GM23338 (cell line): ENCODE measurements around the gene NRP1. TPM values are rescaled to one million over a fixed set of nuclear protein-coding genes. Genes with fewer than 3 reads are reported as not detected.

Experiments
- ATAC-seq: fragments of 200-7000 bp; cut with Tn5 transposase; 3 replicates; pipeline ENCODE4 v1.9.1; 2020
- DNase-seq: peaks from one replicate; pipeline ENCODE4 v3.0.0-alpha.2; 2015; ENCODE audit warnings: low spot score
- H2AFZ ChIP-seq: fragments of 200-600 bp; sonication (generic); 2 replicates; pipeline ENCODE4 v1.8.0; 2016; ENCODE audit warnings: antibody characterized with exemption, mild to moderate bottlenecking, moderate library complexity
- H3F3A ChIP-seq: fragments of 200-600 bp; sonication (generic); replicated peaks from 2 replicates; pipeline ENCODE4 v1.8.0; 2017; ENCODE audit warnings: antibody characterized with exemption, mixed run types, low read depth
- H3K27ac ChIP-seq: fragments of 200-600 bp; sonication (generic); 2 replicates; pipeline ENCODE4 v1.6.1; 2016; ENCODE audit warnings: low read depth
- H3K27me3 ChIP-seq: fragments of 200-600 bp; sonication (generic); 2 replicates; pipeline ENCODE4 v1.8.0; 2016; ENCODE audit warnings: mild to moderate bottlenecking, mixed run types, moderate library complexity; ENCODE audit not compliant: insufficient read depth
- H3K36me3 ChIP-seq: fragments of 200-600 bp; sonication (generic); 2 replicates; pipeline ENCODE4 v1.8.0; 2016; ENCODE audit warnings: mild to moderate bottlenecking; ENCODE audit not compliant: insufficient read depth
- H3K4me1 ChIP-seq: fragments of 200-600 bp; sonication (generic); 2 replicates; pipeline ENCODE4 v1.8.0; 2016; ENCODE audit warnings: mild to moderate bottlenecking, moderate library complexity; ENCODE audit not compliant: insufficient read depth
- H3K4me2 ChIP-seq: fragments of 200-600 bp; sonication (generic); 2 replicates; pipeline ENCODE4 v1.7.1; 2017; ENCODE audit warnings: mixed run types
- H3K4me3 ChIP-seq: fragments of 200-600 bp; sonication (generic); 2 replicates; pipeline ENCODE4 v1.6.1; 2016; ENCODE audit warnings: mixed run types
- H3K79me2 ChIP-seq: fragments of 200-600 bp; sonication (generic); replicated peaks from 2 replicates; pipeline ENCODE4 v1.8.0; 2017; ENCODE audit warnings: mild to moderate bottlenecking; ENCODE audit not compliant: insufficient read depth
- H3K9me2 ChIP-seq: fragments of 200-600 bp; sonication (generic); 2 replicates; pipeline ENCODE4 v1.8.0; 2017; ENCODE audit not compliant: insufficient read depth
- H4K20me1 ChIP-seq: fragments of 200-600 bp; sonication (generic); replicated peaks from 2 replicates; pipeline ENCODE4 v1.8.0; 2017; ENCODE audit warnings: mild to moderate bottlenecking; ENCODE audit not compliant: insufficient read depth
- H3K27ac Mint-ChIP-seq: 2 replicates; pipeline ENCODE4 v1.8.0; 2020; ENCODE audit warnings: inconsistent platforms, mild to moderate bottlenecking, moderate library complexity, mixed read lengths
- H3K27me3 Mint-ChIP-seq: 3 replicates; pipeline ENCODE4 v1.8.0; 2022; ENCODE audit warnings: low read depth, mild to moderate bottlenecking, moderate library complexity, mixed read lengths, inconsistent platforms; ENCODE audit not compliant: insufficient read depth, poor library complexity
- H3K36me3 Mint-ChIP-seq: 3 replicates; pipeline ENCODE4 v1.8.0; 2021; ENCODE audit warnings: low read depth, mild to moderate bottlenecking, inconsistent platforms, moderate library complexity, mixed read lengths
- H3K4me1 Mint-ChIP-seq: 3 replicates; pipeline ENCODE4 v1.8.0; 2020; ENCODE audit warnings: mild to moderate bottlenecking, inconsistent platforms, mixed read lengths
- H3K4me3 Mint-ChIP-seq: 3 replicates; pipeline ENCODE4 v1.8.0; 2021; ENCODE audit warnings: moderate library complexity, mild to moderate bottlenecking, inconsistent platforms, mixed read lengths
- H3K9me3 Mint-ChIP-seq: 3 replicates; pipeline ENCODE4 v1.8.0; 2020; ENCODE audit warnings: moderate library complexity, mild to moderate bottlenecking, inconsistent platforms, mixed read lengths
- CREB1 ChIP-seq: fragments of 250-450 bp; sonication (Bioruptor Pico); IDR thresholded peaks from 2 replicates; pipeline ENCODE4 v1.5.0; 2020; ENCODE audit warnings: low read depth, mild to moderate bottlenecking, moderate library complexity
- CTCF ChIP-seq, 2 experiments: fragments of 200-600 bp in 1 of 2; sonication (generic) in 1 of 2; conservative IDR thresholded peaks; 2 replicates each; pipeline versions ENCODE4 v1.5.1 to v1.6.1; 2016 to 2017; ENCODE audit warnings: antibody characterized with exemption in 2 of 2, low read depth in 2 of 2, mild to moderate bottlenecking in 2 of 2, moderate library complexity in 1 of 2
- EZH2 ChIP-seq: fragments of 200-600 bp; sonication (generic); IDR thresholded peaks from one replicate; pipeline ENCODE4 v1.8.0; 2017; ENCODE audit warnings: antibody characterized with exemption, mild to moderate bottlenecking, low read depth; ENCODE audit not compliant: unreplicated experiment
- EZH2phosphoT487 ChIP-seq: fragments of 200-600 bp; sonication (generic); IDR thresholded peaks from one replicate; pipeline ENCODE4 v1.8.1; 2018; ENCODE audit warnings: antibody characterized with exemption; ENCODE audit not compliant: unreplicated experiment
- JUNB ChIP-seq: IDR thresholded peaks from one replicate; pipeline ENCODE4 v1.6.1; 2016; ENCODE audit warnings: antibody characterized with exemption; ENCODE audit not compliant: unreplicated experiment
- NANOG ChIP-seq: IDR thresholded peaks from 2 replicates; pipeline ENCODE4 v1.6.1; 2016; ENCODE audit warnings: antibody characterized with exemption, borderline replicate concordance
- POLR2AphosphoS5 ChIP-seq: IDR thresholded peaks from 2 replicates; pipeline ENCODE4 v1.6.1; 2016; ENCODE audit warnings: antibody characterized with exemption, low read depth
- REST ChIP-seq: IDR thresholded peaks from one replicate; pipeline ENCODE4 v1.6.1; 2018; ENCODE audit warnings: antibody characterized with exemption; ENCODE audit not compliant: unreplicated experiment
- ZNF114 ChIP-seq: fragments of 250-450 bp; sonication (Bioruptor Pico); IDR thresholded peaks from 2 replicates; pipeline ENCODE4 v1.5.0; 2020; ENCODE audit warnings: mild to moderate bottlenecking, moderate library complexity
- ZNF331 ChIP-seq: fragments of 250-450 bp; sonication (Bioruptor Pico); IDR thresholded peaks from 2 replicates; pipeline ENCODE4 v1.5.0; 2020; ENCODE audit warnings: low read depth, mild to moderate bottlenecking, moderate library complexity
- polyA plus RNA-seq: library from polyadenylated mRNA; unstranded; fragments of >200 nt; fragmentation: Nextera tagmentation; extraction: Ambion mirVana; gene quantifications from 2 replicates; pipeline ENCODE4 v1.2.1, GENCODE V29; 2016
- total RNA-seq: library from RNA; depleted of rRNA; stranded (reverse); fragments of >200 nt; shearing (Covaris generic); gene quantifications from 2 replicates; pipeline ENCODE4 v1.2.3, GENCODE V29; 2014
- TF ChIP-seq, protein P1 (sequence below): IDR thresholded peaks from 2 replicates; pipeline ENCODE4 v1.6.1; 2016; ENCODE audit warnings: antibody characterized with exemption

The NRP1 gene
- total and polyA plus RNA-seq, 2 experiments from 2014 or later: 2.9 to 3.5 TPM

GRCh38 chr10:33142295-33142694, 192.2 kb downstream of the NRP1 start:
- H3K27ac ChIP-seq: no peak overlapping the region
- H3K4me3 ChIP-seq: no peak overlapping the region
- Mint-ChIP-seq H3K36me3 (no peaks in the 10 kb centered on the region), H3K4me3 (no peak overlapping the region), H3K4me1 (no peaks in the 10 kb centered on the region), H3K9me3 (no peaks in the 10 kb centered on the region), H3K27ac (no peak overlapping the region), H3K27me3 (peaks cover 1% of the 10 kb centered on the region)
- H3K27me3 ChIP-seq: no peaks in the 10 kb centered on the region
- peaks cover 10% of the 10 kb centered on the region; the same call in 1 of the 2 replicates for H3K9me2 ChIP-seq
- no peak overlapping the region for H3K4me2 ChIP-seq
- no peak for DNase-seq
- no peaks in the 10 kb centered on the region for H3K4me1 ChIP-seq
- no peak overlapping the region for H2AFZ ChIP-seq
- no peak for ATAC-seq
- H3K36me3 ChIP-seq: no peaks in the 10 kb centered on the region
- H4K20me1 ChIP-seq: no peaks in the 10 kb centered on the region
- TF ChIP-seq CTCF (conservative IDR thresholded peaks at IDR 0.05; ENCODE audit: low read depth in 2 of 2) (no peak), ZNF114 (CRISPR knock-in tag) (no peak), EZH2phosphoT487 (no peak), ZNF331 (CRISPR knock-in tag) (no peak), REST (no peak), POLR2AphosphoS5 (no peak)
- TF ChIP-seq, protein P1, sequence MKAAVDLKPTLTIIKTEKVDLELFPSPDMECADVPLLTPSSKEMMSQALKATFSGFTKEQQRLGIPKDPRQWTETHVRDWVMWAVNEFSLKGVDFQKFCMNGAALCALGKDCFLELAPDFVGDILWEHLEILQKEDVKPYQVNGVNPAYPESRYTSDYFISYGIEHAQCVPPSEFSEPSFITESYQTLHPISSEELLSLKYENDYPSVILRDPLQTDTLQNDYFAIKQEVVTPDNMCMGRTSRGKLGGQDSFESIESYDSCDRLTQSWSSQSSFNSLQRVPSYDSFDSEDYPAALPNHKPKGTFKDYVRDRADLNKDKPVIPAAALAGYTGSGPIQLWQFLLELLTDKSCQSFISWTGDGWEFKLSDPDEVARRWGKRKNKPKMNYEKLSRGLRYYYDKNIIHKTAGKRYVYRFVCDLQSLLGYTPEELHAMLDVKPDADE: no peak
- H3K79me2 ChIP-seq: no peaks in the 10 kb centered on the region
- H3F3A ChIP-seq: no peaks in the 10 kb centered on the region

DNA sequence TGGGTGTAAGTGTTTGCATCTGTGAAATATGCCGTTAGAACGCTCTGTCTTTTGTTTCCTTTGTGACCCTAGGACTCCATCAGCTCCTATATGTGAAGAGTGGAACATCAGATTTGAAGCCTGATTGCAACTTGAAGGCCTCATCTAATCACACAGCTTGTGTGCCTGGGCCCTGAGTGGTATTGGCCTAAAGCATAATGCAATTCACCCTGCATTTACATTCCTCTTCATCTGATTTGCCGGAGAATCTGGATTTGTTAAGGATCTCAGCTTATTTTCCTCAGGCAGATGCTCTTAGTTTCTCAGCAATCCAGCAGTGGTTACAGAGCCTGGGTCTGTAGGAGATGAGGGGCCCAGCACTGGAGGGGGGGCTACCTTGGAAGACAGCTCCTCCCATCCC, 193.2 kb downstream of the NRP1 start:
- Mint-ChIP-seq H3K27me3 (peaks cover 1% of the 10 kb centered on the region), H3K4me3 (no peak overlapping the region), H3K9me3 (no peaks in the 10 kb centered on the region), H3K4me1 (no peaks in the 10 kb centered on the region), H3K36me3 (no peaks in the 10 kb centered on the region), H3K27ac (no peak overlapping the region)
- no peaks in the 10 kb centered on the region for H3K79me2 ChIP-seq
- H3K27me3 ChIP-seq: no peaks in the 10 kb centered on the region
- peaks cover 10% of the 10 kb centered on the region; the same call in 1 of the 2 replicates for H3K9me2 ChIP-seq
- no peak overlapping the region for H3K27ac ChIP-seq
- H3F3A ChIP-seq: no peaks in the 10 kb centered on the region
- ATAC-seq (no peak), DNase-seq (no peak)
- no peak overlapping the region for H3K4me2 ChIP-seq
- H2AFZ ChIP-seq: no peak overlapping the region
- H3K4me1 ChIP-seq: no peaks in the 10 kb centered on the region
- no peak overlapping the region for H3K4me3 ChIP-seq
- no peaks in the 10 kb centered on the region for H4K20me1 ChIP-seq
- no peaks in the 10 kb centered on the region for H3K36me3 ChIP-seq
- TF ChIP-seq ZNF331 (CRISPR knock-in tag) (no peak), POLR2AphosphoS5 (no peak), EZH2 (no peak), EZH2phosphoT487 (no peak), CTCF (conservative IDR thresholded peaks at IDR 0.05; ENCODE audit: low read depth in 2 of 2) (no peak), JUNB (no peak), NANOG (no peak), CREB1 (CRISPR knock-in tag) (no peak)
